ENCODE measurements around the gene FGD6.
"Not testable (repeated sequence)": the region's sequence is repeated elsewhere in the genome, so short reads cannot be mapped to it uniquely, and the experiment has no call there.

The FGD6 gene

GRCh38 chr12:95200128-95200894 is 17.0 kb downstream of the FGD6 start:
- TF ChIP-seq, protein P1, sequence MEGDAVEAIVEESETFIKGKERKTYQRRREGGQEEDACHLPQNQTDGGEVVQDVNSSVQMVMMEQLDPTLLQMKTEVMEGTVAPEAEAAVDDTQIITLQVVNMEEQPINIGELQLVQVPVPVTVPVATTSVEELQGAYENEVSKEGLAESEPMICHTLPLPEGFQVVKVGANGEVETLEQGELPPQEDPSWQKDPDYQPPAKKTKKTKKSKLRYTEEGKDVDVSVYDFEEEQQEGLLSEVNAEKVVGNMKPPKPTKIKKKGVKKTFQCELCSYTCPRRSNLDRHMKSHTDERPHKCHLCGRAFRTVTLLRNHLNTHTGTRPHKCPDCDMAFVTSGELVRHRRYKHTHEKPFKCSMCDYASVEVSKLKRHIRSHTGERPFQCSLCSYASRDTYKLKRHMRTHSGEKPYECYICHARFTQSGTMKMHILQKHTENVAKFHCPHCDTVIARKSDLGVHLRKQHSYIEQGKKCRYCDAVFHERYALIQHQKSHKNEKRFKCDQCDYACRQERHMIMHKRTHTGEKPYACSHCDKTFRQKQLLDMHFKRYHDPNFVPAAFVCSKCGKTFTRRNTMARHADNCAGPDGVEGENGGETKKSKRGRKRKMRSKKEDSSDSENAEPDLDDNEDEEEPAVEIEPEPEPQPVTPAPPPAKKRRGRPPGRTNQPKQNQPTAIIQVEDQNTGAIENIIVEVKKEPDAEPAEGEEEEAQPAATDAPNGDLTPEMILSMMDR (IDR thresholded peaks at IDR 0.05; ENCODE audit: insufficient read depth, low read length, missing control alignments): no peak
- ChIA-PET CTCF (interaction anchor here (0.9 to 1.6 kb wide), 5 partner anchors 8 to 134 kb away, joined by 3 to 4 read pairs (median 3); partner anchors contain the start of gene VEZT), POLR2A (interaction anchor here (0.7 kb wide), 1 partner anchor 9 kb away, joined by 3 read pairs; no protein-coding TSS in a partner anchor)
- no peak overlapping the region for H3K4me3 ChIP-seq (ENCODE audit: low read depth, low read length)
- DNase-seq (ENCODE audit: low read depth, low spot score): no peak

DNA sequence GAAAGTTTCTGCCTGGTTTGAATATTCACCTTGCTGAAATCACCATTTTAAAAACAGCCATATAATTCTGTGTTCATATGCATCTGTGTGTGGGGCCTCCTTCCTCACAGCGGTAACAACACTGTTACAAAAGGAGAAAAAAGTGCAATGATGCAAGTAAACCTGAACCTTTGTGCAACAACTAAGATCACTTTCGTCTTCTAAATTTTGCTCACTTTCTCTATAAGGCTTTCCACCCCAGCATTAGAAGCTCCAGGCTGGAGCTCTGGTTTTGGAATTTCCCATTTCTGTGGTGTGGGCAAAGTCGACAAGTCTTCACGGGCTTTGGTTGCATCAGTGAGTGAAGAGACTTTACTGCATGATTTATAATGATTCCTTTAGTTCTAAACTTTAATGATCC is 18.4 kb downstream of the FGD6 start:
- H3K4me3 ChIP-seq (ENCODE audit: low read depth, low read length): no peak overlapping the region
- TF ChIP-seq, protein P1 (IDR thresholded peaks at IDR 0.05; ENCODE audit: insufficient read depth, low read length, missing control alignments): no peak
- ChIA-PET CTCF (interaction anchor here (0.9 to 1.2 kb wide), 3 partner anchors 10 to 125 kb away, joined by 3 read pairs; no protein-coding TSS in a partner anchor), POLR2A (interaction anchor here (0.6 kb wide), 1 partner anchor 158 kb away, joined by 3 read pairs; no protein-coding TSS in a partner anchor)
- no peak for DNase-seq (ENCODE audit: low read depth, low spot score)

DNA sequence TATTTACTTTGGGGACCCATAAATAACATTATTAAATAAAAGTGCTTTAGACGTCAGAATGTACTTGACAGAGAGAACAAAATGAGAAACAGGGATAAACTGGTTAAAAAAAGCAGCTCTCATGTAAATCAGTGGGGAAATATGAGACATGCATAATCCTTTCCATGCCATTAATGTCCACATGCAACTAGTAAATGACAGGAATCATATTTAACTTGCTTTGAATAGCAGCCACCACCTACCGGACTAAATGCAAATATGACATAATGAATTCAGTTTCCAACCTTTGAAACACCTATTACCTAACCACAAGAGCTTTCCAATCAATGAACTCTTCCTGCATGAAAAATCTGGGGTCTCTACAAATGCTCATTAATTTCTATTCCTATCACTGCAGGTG is 19.6 kb downstream of the FGD6 start:
- no peak for DNase-seq (ENCODE audit: low read depth, low spot score)
- ChIA-PET CTCF (interaction anchor here (1.1 to 1.2 kb wide), 4 partner anchors 8 to 123 kb away, joined by 3 to 4 read pairs (median 3); partner anchors contain the start of genes FGD6 and VEZT), POLR2A (no interaction called here)
- no peak overlapping the region for H3K4me3 ChIP-seq (ENCODE audit: low read depth, low read length)
- TF ChIP-seq, protein P1 (IDR thresholded peaks at IDR 0.05; ENCODE audit: insufficient read depth, low read length, missing control alignments): no peak

DNA sequence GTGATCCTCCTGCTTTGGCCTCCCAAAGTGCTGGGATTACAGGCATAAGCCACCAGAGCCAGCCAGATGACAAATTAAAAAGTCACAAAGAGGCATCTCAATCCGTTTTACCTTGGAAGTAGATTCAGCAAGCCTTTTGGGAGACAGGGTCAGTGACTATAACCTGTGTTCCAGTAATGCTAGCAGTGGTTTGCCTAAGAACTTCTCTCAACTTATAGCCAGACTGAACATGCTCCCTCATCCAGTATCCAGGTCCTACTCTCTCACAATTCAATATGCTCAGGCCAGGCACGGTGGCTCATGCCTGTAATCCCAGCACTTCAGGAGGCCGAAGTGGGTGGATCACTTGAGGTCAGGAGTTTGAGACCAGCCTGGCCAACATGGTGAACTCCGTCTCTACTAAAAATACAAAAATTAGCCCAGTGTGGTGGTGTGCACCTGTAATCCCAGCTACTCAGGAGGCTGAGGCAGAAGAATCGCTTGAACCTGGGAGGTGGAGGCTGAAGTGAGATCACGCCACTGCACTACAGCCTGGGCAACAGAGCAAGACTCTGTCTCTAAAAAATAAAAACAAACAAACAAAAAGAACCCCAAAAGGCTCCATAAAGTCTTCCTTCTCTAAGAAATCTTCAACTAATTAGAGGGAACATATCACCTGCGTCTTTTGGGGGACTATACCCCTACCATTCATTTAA is 20.2 kb downstream of the FGD6 start:
- DNase-seq (ENCODE audit: low read depth, low spot score); H3K4me3 ChIP-seq (ENCODE audit: low read depth, low read length); POLR2A ChIA-PET: not testable (repeated sequence)
- CTCF ChIA-PET: interaction anchor here (1.1 to 1.2 kb wide), 2 partner anchors 10 to 20 kb away, joined by 3 to 4 read pairs; partner anchors contain the start of genes FGD6 and VEZT

GRCh38 chr12:95195122-95195521 is 22.1 kb downstream of the FGD6 start:
- ChIA-PET CTCF (no interaction called here), POLR2A (no interaction called here)
- H3K4me3 ChIP-seq (ENCODE audit: low read depth, low read length): no peak overlapping the region
- TF ChIP-seq, protein P1 (IDR thresholded peaks at IDR 0.05; ENCODE audit: insufficient read depth, low read length, missing control alignments): no peak
- DNase-seq (ENCODE audit: low read depth, low spot score): no peak

DNA sequence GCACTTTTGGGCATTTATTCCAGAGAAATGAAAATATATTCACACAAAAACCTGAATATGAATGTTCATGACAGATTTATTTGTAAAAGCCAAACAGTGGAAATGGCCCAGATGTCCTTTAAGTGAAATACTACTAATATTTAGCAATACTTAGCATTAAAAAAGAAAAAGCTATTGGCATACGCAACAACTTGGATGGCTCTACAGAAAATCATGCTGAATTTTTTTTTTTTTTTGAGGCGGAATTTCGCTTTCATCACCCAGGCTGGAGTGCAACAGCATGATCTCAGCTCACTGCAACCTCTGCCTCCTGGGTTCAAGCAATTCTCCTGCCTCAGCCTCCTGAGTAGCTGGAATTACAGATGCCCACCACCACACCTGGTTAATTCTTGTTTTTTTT is 24.1 kb downstream of the FGD6 start:
- TF ChIP-seq, protein P1 (IDR thresholded peaks at IDR 0.05; ENCODE audit: insufficient read depth, low read length, missing control alignments): no peak
- POLR2A ChIA-PET: no interaction called here
- DNase-seq (ENCODE audit: low read depth, low spot score): no peak
- CTCF ChIA-PET: interaction anchor here (1.3 kb wide), 1 partner anchor 24 kb away, joined by 3 read pairs; the partner anchor contains the start of genes FGD6 and VEZT
- H3K4me3 ChIP-seq (ENCODE audit: low read depth, low read length): no peak overlapping the region
